K562 (cell line): ENCODE data around the gene RAPSN. TPM values are rescaled to one million over a fixed set of nuclear protein-coding genes. Genes with fewer than 3 reads are reported as not detected.

Source experiments
- BHLHE40 ChIP-seq: IDR thresholded peaks from 2 replicates; pipeline ENCODE4 v1.6.1; 2011; ENCODE audit warnings: low read length, improper control_type of control experiment
- ELF1 ChIP-seq: fragments of 200-800 bp; sonication (Bioruptor generic); IDR thresholded peaks from 2 replicates; pipeline ENCODE4 v1.6.1; 2016; ENCODE audit warnings: missing genetic modification characterization, missing compliant biosample characterization
- FOXA1 ChIP-seq: fragments of 450-650 bp; IDR thresholded peaks from 2 replicates; pipeline ENCODE4 v1.6.1; 2016; ENCODE audit warnings: mild to moderate bottlenecking, borderline replicate concordance
- HDAC3 ChIP-seq: fragments of 450-650 bp; IDR thresholded peaks from 2 replicates; pipeline ENCODE4 v1.6.1; 2018; ENCODE audit warnings: borderline replicate concordance, mild to moderate bottlenecking, moderate library complexity; ENCODE audit not compliant: partially characterized antibody
- L3MBTL2 ChIP-seq: fragments of 450-650 bp; IDR thresholded peaks from 2 replicates; pipeline ENCODE4 v1.6.1; 2016; ENCODE audit warnings: mild to moderate bottlenecking, moderate library complexity
- POLR2G ChIP-seq: fragments of 200-400 bp; formaldehyde crosslinking; IDR thresholded peaks from 2 replicates; pipeline ENCODE4 v1.6.1; 2017; ENCODE audit warnings: low read depth, mild to moderate bottlenecking, antibody characterized with exemption, low read length, moderate library complexity
- RHOXF2B ChIP-seq: fragments of 250-450 bp; sonication (Bioruptor Pico); conservative IDR thresholded peaks from 2 replicates; pipeline ENCODE4 v1.5.1; 2021
- ZNF589 ChIP-seq: fragments of 200-800 bp; sonication (Bioruptor generic); IDR thresholded peaks from 2 replicates; pipeline ENCODE4 v1.6.1; 2016; ENCODE audit warnings: low read depth, missing genetic modification characterization, missing compliant biosample characterization
- ZNF695 ChIP-seq: fragments of 450-650 bp; formaldehyde crosslinking; IDR thresholded peaks from 2 replicates; pipeline ENCODE4 v1.4.0; 2020; ENCODE audit warnings: mild to moderate bottlenecking, moderate library complexity
- polyA plus RNA-seq, 8 experiments: library from polyadenylated mRNA; depleted of rRNA in 4 of 8; stranded (reverse) in 5 of 8; unstranded in 3 of 8; fragments of >200 nt; fragmentation: Nextera tagmentation in 2 of 8; fragmentation: Illumina TruSeq in 1 of 8; extraction: Ambion mirVana in 2 of 8; extraction: Trizol in 1 of 8; gene quantifications; 2 replicates each; pipeline versions ENCODE4 v1.2.1 to v1.2.3, GENCODE V29; 2011 to 2014; ENCODE audit warnings: inconsistent platforms in 1 of 8, missing spikeins in 1 of 8
- total RNA-seq, 7 experiments: library from RNA; depleted of rRNA in 6 of 7; stranded (reverse); fragments of >200 nt in 6 of 7; fragmentation: Illumina TruSeq in 2 of 7; extraction: Trizol in 2 of 7; gene quantifications; 2 replicates each; pipeline versions ENCODE4 v1.2.1 to v1.2.3, GENCODE V29; 2011 to 2021; ENCODE audit warnings: low replicate concordance in 1 of 7
- TF ChIP-seq, protein P1 (sequence below): fragments of 450-650 bp; IDR thresholded peaks from 2 replicates; pipeline ENCODE4 v1.6.1; 2016; ENCODE audit warnings: mild to moderate bottlenecking, moderate library complexity
- TF ChIP-seq, protein P2 (sequence below): fragments of 450-650 bp; IDR thresholded peaks from 2 replicates; pipeline ENCODE4 v1.6.1; 2017; ENCODE audit warnings: antibody characterized with exemption, mild to moderate bottlenecking

The RAPSN gene
- total and polyA plus RNA-seq, 9 of the 15 experiments (the other 6 are each of a cell fraction or from before 2014, with no cell fraction given) = 0.06 to 0.11 TPM; not detected in 7

DNA sequence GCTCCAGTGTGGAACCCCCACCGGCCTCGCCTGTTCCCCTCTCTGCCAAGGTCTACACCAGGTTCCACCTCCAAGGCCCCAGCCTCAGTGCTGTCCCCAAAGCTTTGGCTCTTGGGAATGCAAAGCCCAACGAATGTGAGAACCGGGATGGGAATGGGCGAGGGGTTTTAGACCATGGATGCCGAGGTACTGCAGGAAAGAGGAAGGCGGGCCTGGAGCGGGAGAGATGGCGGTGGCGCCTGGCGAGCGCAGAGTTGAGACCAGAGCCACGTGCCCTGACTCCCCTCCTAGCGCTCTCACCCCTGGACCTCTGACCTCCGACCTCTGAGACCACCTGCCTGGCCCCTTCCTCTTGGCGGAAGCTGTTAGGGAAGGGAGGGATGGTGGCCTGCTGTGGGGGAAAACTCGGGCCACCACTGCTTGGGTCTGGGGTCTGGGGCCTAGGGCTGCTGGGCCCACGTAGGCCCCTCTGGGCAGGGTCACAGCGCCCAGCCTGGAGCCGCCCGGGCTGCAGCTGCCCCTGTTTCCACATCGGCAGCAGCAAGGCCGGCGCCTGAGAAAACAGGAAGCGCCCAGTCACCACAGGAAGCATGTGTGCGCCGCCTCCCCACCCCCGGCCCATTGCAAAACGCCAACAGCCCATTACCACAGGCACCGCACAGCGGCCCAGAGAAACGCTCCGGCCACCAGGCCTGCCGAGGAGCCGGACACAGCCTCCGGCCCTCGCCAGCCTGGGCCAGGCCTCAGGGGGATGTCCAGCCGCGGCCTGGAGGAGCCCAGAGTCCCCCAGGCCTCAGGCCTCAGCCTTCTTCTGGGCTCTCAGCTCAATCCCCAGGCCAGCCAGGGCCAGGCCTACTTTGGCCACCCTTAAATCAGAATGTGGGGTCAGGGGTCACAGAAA is 54.4 kb downstream of the RAPSN start (continued):
- TF ChIP-seq, protein P1, sequence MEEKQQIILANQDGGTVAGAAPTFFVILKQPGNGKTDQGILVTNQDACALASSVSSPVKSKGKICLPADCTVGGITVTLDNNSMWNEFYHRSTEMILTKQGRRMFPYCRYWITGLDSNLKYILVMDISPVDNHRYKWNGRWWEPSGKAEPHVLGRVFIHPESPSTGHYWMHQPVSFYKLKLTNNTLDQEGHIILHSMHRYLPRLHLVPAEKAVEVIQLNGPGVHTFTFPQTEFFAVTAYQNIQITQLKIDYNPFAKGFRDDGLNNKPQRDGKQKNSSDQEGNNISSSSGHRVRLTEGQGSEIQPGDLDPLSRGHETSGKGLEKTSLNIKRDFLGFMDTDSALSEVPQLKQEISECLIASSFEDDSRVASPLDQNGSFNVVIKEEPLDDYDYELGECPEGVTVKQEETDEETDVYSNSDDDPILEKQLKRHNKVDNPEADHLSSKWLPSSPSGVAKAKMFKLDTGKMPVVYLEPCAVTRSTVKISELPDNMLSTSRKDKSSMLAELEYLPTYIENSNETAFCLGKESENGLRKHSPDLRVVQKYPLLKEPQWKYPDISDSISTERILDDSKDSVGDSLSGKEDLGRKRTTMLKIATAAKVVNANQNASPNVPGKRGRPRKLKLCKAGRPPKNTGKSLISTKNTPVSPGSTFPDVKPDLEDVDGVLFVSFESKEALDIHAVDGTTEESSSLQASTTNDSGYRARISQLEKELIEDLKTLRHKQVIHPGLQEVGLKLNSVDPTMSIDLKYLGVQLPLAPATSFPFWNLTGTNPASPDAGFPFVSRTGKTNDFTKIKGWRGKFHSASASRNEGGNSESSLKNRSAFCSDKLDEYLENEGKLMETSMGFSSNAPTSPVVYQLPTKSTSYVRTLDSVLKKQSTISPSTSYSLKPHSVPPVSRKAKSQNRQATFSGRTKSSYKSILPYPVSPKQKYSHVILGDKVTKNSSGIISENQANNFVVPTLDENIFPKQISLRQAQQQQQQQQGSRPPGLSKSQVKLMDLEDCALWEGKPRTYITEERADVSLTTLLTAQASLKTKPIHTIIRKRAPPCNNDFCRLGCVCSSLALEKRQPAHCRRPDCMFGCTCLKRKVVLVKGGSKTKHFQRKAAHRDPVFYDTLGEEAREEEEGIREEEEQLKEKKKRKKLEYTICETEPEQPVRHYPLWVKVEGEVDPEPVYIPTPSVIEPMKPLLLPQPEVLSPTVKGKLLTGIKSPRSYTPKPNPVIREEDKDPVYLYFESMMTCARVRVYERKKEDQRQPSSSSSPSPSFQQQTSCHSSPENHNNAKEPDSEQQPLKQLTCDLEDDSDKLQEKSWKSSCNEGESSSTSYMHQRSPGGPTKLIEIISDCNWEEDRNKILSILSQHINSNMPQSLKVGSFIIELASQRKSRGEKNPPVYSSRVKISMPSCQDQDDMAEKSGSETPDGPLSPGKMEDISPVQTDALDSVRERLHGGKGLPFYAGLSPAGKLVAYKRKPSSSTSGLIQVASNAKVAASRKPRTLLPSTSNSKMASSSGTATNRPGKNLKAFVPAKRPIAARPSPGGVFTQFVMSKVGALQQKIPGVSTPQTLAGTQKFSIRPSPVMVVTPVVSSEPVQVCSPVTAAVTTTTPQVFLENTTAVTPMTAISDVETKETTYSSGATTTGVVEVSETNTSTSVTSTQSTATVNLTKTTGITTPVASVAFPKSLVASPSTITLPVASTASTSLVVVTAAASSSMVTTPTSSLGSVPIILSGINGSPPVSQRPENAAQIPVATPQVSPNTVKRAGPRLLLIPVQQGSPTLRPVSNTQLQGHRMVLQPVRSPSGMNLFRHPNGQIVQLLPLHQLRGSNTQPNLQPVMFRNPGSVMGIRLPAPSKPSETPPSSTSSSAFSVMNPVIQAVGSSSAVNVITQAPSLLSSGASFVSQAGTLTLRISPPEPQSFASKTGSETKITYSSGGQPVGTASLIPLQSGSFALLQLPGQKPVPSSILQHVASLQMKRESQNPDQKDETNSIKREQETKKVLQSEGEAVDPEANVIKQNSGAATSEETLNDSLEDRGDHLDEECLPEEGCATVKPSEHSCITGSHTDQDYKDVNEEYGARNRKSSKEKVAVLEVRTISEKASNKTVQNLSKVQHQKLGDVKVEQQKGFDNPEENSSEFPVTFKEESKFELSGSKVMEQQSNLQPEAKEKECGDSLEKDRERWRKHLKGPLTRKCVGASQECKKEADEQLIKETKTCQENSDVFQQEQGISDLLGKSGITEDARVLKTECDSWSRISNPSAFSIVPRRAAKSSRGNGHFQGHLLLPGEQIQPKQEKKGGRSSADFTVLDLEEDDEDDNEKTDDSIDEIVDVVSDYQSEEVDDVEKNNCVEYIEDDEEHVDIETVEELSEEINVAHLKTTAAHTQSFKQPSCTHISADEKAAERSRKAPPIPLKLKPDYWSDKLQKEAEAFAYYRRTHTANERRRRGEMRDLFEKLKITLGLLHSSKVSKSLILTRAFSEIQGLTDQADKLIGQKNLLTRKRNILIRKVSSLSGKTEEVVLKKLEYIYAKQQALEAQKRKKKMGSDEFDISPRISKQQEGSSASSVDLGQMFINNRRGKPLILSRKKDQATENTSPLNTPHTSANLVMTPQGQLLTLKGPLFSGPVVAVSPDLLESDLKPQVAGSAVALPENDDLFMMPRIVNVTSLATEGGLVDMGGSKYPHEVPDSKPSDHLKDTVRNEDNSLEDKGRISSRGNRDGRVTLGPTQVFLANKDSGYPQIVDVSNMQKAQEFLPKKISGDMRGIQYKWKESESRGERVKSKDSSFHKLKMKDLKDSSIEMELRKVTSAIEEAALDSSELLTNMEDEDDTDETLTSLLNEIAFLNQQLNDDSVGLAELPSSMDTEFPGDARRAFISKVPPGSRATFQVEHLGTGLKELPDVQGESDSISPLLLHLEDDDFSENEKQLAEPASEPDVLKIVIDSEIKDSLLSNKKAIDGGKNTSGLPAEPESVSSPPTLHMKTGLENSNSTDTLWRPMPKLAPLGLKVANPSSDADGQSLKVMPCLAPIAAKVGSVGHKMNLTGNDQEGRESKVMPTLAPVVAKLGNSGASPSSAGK = peak; percentile 56
- TF ChIP-seq ZNF589 (peak; percentile 93), ZNF695 (CRISPR knock-in tag) (peak; percentile 30; the same call in 1 of the 2 replicates), FOXA1 (no peak), L3MBTL2 (peak; percentile 77), ELF1 (tag) (peak; percentile 63; the same call in 1 of the 2 replicates), RHOXF2B (CRISPR knock-in tag) (no peak), HDAC3 (no peak), BHLHE40 (no peak), POLR2G (peak; percentile 72; the same call in 1 of the 2 replicates)
- TF ChIP-seq, protein P2, sequence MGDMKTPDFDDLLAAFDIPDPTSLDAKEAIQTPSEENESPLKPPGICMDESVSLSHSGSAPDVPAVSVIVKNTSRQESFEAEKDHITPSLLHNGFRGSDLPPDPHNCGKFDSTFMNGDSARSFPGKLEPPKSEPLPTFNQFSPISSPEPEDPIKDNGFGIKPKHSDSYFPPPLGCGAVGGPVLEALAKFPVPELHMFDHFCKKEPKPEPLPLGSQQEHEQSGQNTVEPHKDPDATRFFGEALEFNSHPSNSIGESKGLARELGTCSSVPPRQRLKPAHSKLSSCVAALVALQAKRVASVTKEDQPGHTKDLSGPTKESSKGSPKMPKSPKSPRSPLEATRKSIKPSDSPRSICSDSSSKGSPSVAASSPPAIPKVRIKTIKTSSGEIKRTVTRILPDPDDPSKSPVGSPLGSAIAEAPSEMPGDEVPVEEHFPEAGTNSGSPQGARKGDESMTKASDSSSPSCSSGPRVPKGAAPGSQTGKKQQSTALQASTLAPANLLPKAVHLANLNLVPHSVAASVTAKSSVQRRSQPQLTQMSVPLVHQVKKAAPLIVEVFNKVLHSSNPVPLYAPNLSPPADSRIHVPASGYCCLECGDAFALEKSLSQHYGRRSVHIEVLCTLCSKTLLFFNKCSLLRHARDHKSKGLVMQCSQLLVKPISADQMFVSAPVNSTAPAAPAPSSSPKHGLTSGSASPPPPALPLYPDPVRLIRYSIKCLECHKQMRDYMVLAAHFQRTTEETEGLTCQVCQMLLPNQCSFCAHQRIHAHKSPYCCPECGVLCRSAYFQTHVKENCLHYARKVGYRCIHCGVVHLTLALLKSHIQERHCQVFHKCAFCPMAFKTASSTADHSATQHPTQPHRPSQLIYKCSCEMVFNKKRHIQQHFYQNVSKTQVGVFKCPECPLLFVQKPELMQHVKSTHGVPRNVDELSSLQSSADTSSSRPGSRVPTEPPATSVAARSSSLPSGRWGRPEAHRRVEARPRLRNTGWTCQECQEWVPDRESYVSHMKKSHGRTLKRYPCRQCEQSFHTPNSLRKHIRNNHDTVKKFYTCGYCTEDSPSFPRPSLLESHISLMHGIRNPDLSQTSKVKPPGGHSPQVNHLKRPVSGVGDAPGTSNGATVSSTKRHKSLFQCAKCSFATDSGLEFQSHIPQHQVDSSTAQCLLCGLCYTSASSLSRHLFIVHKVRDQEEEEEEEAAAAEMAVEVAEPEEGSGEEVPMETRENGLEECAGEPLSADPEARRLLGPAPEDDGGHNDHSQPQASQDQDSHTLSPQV = peak; percentile 97
